Measurements from ENCODE around the gene SMCHD1.

DNA sequence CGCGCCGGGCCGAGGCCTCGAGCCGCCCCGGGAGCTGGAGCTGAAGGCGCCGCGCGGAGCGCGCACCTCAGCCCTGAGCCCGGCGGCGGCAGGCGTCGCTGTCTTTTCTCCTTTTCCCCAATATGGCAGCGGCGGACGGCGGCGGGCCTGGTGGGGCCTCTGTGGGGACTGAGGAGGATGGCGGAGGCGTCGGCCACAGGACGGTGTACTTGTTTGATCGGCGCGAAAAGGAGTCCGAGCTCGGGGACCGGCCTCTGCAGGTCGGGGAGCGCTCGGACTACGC is 369 bp downstream of the SMCHD1 start:
- TF ChIP-seq, protein P1, sequence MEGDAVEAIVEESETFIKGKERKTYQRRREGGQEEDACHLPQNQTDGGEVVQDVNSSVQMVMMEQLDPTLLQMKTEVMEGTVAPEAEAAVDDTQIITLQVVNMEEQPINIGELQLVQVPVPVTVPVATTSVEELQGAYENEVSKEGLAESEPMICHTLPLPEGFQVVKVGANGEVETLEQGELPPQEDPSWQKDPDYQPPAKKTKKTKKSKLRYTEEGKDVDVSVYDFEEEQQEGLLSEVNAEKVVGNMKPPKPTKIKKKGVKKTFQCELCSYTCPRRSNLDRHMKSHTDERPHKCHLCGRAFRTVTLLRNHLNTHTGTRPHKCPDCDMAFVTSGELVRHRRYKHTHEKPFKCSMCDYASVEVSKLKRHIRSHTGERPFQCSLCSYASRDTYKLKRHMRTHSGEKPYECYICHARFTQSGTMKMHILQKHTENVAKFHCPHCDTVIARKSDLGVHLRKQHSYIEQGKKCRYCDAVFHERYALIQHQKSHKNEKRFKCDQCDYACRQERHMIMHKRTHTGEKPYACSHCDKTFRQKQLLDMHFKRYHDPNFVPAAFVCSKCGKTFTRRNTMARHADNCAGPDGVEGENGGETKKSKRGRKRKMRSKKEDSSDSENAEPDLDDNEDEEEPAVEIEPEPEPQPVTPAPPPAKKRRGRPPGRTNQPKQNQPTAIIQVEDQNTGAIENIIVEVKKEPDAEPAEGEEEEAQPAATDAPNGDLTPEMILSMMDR (conservative IDR thresholded peaks at IDR 0.05; ENCODE audit: low read depth, low read length): no peak
- TF ChIP-seq EZH2 (IDR thresholded peaks at IDR 0.05; ENCODE audit: low read length, unreplicated experiment) (no peak), EZH2phosphoT487 (IDR thresholded peaks at IDR 0.05; ENCODE audit: borderline replicate concordance, low read length) (no peak)
